K562 (cell line): Measurements from ENCODE around the gene REX1BD. TPM values are rescaled to one million over a fixed set of nuclear protein-coding genes. Genes with fewer than 3 reads are reported as not detected.

Source experiments
- ATAC-seq: fragments of 200-7000 bp; cut with Tn5 transposase; 3 replicates; pipeline ENCODE4 v1.9.1; 2020; ENCODE audit warnings: moderate library complexity
- BruUV-seq: library from RNA; stranded (reverse); fragments of 400-500 nt; replicated peaks from 2 replicates; lab custom pipeline; 2021; lab: Mats Ljungman, UMichigan
- CTCF ChIA-PET: fragments of 300-600 bp; formaldehyde crosslinking; extraction: SDS; loops from one replicate; lab custom pipeline; 2021; ENCODE audit warnings: low intra/inter-chr PET ratio; lab: Yijun Ruan, JAX
- POLR2A ChIA-PET: fragments of 300-600, 350-650 bp; sonication (Branson Sonifier 250); formaldehyde crosslinking; extraction: SDS; loops from one replicate; lab custom pipeline; 2021; ENCODE audit warnings: antibody characterized with exemption, inconsistent platforms; lab: Yijun Ruan, JAX
- DNase-seq, 4 experiments: peaks; one replicate each; pipeline versions ENCODE4 v3.0.0 to v3.0.0-alpha.2; 2011 to 2018; ENCODE audit warnings: low spot score in 3 of 4, mixed read lengths in 3 of 4; ENCODE audit errors: extremely low read depth in 1 of 4
- FAIRE-seq: peaks from 2 replicates; lab custom pipeline; 2011; peaks lifted over from hg19 to GRCh38; lab: Jason Lieb, UNC
- H2AFZ ChIP-seq: 2 replicates; pipeline ENCODE4 v1.6.0; 2011; ENCODE audit warnings: low read depth, low read length, control low read depth, inconsistent platforms
- H3K27ac ChIP-seq: fragments of 200-600 bp; 3 replicates; pipeline ENCODE4 v1.8.0; 2011; ENCODE audit warnings: low read depth, mild to moderate bottlenecking, control low read depth, inconsistent platforms, low read length, moderate library complexity, mixed read lengths; ENCODE audit errors: extremely low read depth
- H3K27me3 ChIP-seq, 2 experiments: fragments of 300-600 bp in 1 of 2; 2 replicates in 1 of 2; 3 replicates in 1 of 2; pipeline versions ENCODE4 v1.6.0 to v1.8.0; 2011; ENCODE audit warnings: inconsistent platforms in 2 of 2, low read length in 2 of 2, mild to moderate bottlenecking in 1 of 2, mixed read lengths in 1 of 2, moderate library complexity in 1 of 2; ENCODE audit not compliant: control insufficient read depth in 2 of 2, insufficient read depth in 2 of 2
- H3K36me3 ChIP-seq: fragments of 300-600 bp; 3 replicates; pipeline ENCODE4 v1.8.0; 2011; ENCODE audit warnings: mild to moderate bottlenecking, low read length, inconsistent platforms; ENCODE audit not compliant: control insufficient read depth, insufficient read depth
- H3K4me1 ChIP-seq, 2 experiments: fragments of 200-600 bp in 1 of 2; replicated peaks in 1 of 2; 2 replicates in 1 of 2; 3 replicates in 1 of 2; pipeline versions ENCODE4 v1.5.1 to v1.8.0; 2011; ENCODE audit warnings: inconsistent platforms in 2 of 2, low read length in 2 of 2, mild to moderate bottlenecking in 1 of 2, mixed read lengths in 1 of 2, moderate library complexity in 1 of 2; ENCODE audit not compliant: control insufficient read depth in 2 of 2, insufficient read depth in 2 of 2
- H3K4me2 ChIP-seq: 2 replicates; pipeline ENCODE4 v1.6.1; 2011; ENCODE audit warnings: low read length, control low read depth, inconsistent platforms, mixed read lengths; ENCODE audit not compliant: insufficient read depth
- H3K4me3 ChIP-seq: fragments of 200-600 bp; sonication (generic), shearing (Covaris generic); 2 replicates; pipeline ENCODE4 v1.5.1; 2016; ENCODE audit warnings: control low read depth, inconsistent platforms
- H3K79me2 ChIP-seq: fragments of 200-600 bp; 3 replicates; pipeline ENCODE4 v1.8.0; 2011; ENCODE audit warnings: low read length, inconsistent platforms; ENCODE audit not compliant: control insufficient read depth, insufficient read depth
- H3K9ac ChIP-seq, 2 experiments: 2 replicates each; pipeline versions ENCODE4 v1.6.0 to v1.6.1; 2011; ENCODE audit warnings: low read depth in 2 of 2, low read length in 2 of 2, control low read depth in 1 of 2, inconsistent platforms in 1 of 2, mild to moderate bottlenecking in 1 of 2, mixed read lengths in 1 of 2; ENCODE audit not compliant: insufficient read depth in 1 of 2
- H3K9me1 ChIP-seq: one replicate; pipeline ENCODE4 v1.6.0; 2011; ENCODE audit warnings: inconsistent platforms, mild to moderate bottlenecking, low read length, moderate library complexity; ENCODE audit not compliant: control insufficient read depth, insufficient read depth
- H3K9me3 ChIP-seq: replicated peaks from 2 replicates; pipeline ENCODE4 v1.5.1; 2011; ENCODE audit warnings: low read depth, low read length, inconsistent platforms; ENCODE audit not compliant: control insufficient read depth, insufficient read depth
- H4K20me1 ChIP-seq: replicated peaks from 2 replicates; pipeline ENCODE4 v1.6.1; 2011; ENCODE audit warnings: low read length, inconsistent platforms, mixed read lengths; ENCODE audit not compliant: control insufficient read depth, insufficient read depth
- ATF2 ChIP-seq: sonication (generic); formaldehyde crosslinking; IDR thresholded peaks from 2 replicates; pipeline ENCODE4 v1.8.1; 2022; ENCODE audit warnings: missing genetic modification reagents
- CC2D1A ChIP-seq: fragments of 450-650 bp; IDR thresholded peaks from 2 replicates; pipeline ENCODE4 v1.6.1; 2017; ENCODE audit warnings: mild to moderate bottlenecking
- NCOA4 ChIP-seq: fragments of 450-650 bp; IDR thresholded peaks from 2 replicates; pipeline ENCODE4 v1.6.1; 2018; ENCODE audit warnings: mild to moderate bottlenecking; ENCODE audit not compliant: partially characterized antibody
- POLR2AphosphoS5 ChIP-seq: IDR thresholded peaks from 2 replicates; pipeline ENCODE4 v1.6.1; 2011; ENCODE audit warnings: mild to moderate bottlenecking, low read depth, low read length, moderate library complexity; ENCODE audit not compliant: control insufficient read depth, insufficient read depth
- RBBP5 ChIP-seq: fragments of 200-600 bp; sonication (generic); IDR thresholded peaks from 2 replicates; pipeline ENCODE4 v1.6.1; 2012; ENCODE audit warnings: borderline replicate concordance, mild to moderate bottlenecking, low read length, control low read depth, inconsistent platforms; ENCODE audit not compliant: insufficient read depth, poor library complexity, severe bottlenecking
- SPI1 ChIP-seq: IDR thresholded peaks from 2 replicates; pipeline ENCODE4 v1.6.1; 2011; ENCODE audit warnings: low read depth, low read length, control low read depth, borderline replicate concordance
- ZEB2 ChIP-seq: fragments of 450-650 bp; IDR thresholded peaks from 2 replicates; pipeline ENCODE4 v1.6.1; 2016
- ZFP30 ChIP-seq: fragments of 250-450 bp; sonication (Bioruptor Pico); IDR thresholded peaks from 2 replicates; pipeline ENCODE4 v1.8.0; 2022; ENCODE audit warnings: moderate library complexity, mild to moderate bottlenecking, inconsistent platforms, borderline replicate concordance
- ZFPM2 ChIP-seq: fragments of 250-450 bp; sonication (Bioruptor Pico); IDR thresholded peaks from 2 replicates; pipeline ENCODE4 v1.5.1; 2022; ENCODE audit warnings: mild to moderate bottlenecking
- ZNF436 ChIP-seq: fragments of 250-450, 450-650 bp; sonication (Bioruptor Pico); formaldehyde crosslinking; IDR thresholded peaks from 2 replicates; pipeline ENCODE4 v1.7.0; 2020; ENCODE audit warnings: mild to moderate bottlenecking
- ZNF57 ChIP-seq: fragments of 450-650 bp; formaldehyde crosslinking; IDR thresholded peaks from 2 replicates; pipeline ENCODE4 v1.4.0; 2020; ENCODE audit warnings: mild to moderate bottlenecking, moderate library complexity
- ZNF780A ChIP-seq: fragments of 250-450 bp; sonication (Bioruptor Pico); IDR thresholded peaks from 2 replicates; pipeline ENCODE4 v1.5.0; 2021; ENCODE audit warnings: mild to moderate bottlenecking
- WGBS: fragments of 100-300 bp; shearing (Covaris generic); methylation state at CpG from one replicate; pipeline ENCODE4 v1.1.6; 2016; ENCODE audit warnings: low coverage, mixed read lengths; ENCODE audit not compliant: insufficient coverage; ENCODE audit errors: missing lambda C conversion rate; 5-methylcytosine and 5-hydroxymethylcytosine counted together
- in situ Hi-C: fragments of 300-500 bp; cut with MboI; formaldehyde crosslinking; loops from 4 replicates; pipeline ENCODE4 v1.15.0; 2018; ENCODE audit warnings: inconsistent platforms, mixed read lengths
- intact Hi-C: fragments of 100-400 bp; cut with micrococcal nuclease; formaldehyde crosslinking; loops from 2 replicates; pipeline ENCODE4 v1.14.2; 2022
- polyA plus RNA-seq, 8 experiments: library from polyadenylated mRNA; depleted of rRNA in 4 of 8; stranded (reverse) in 5 of 8; unstranded in 3 of 8; fragments of >200 nt; fragmentation: Nextera tagmentation in 2 of 8; fragmentation: Illumina TruSeq in 1 of 8; extraction: Ambion mirVana in 2 of 8; extraction: Trizol in 1 of 8; gene quantifications; 2 replicates each; pipeline versions ENCODE4 v1.2.1 to v1.2.3, GENCODE V29; 2011 to 2014; ENCODE audit warnings: inconsistent platforms in 1 of 8, missing spikeins in 1 of 8
- total RNA-seq, 7 experiments: library from RNA; depleted of rRNA in 6 of 7; stranded (reverse); fragments of >200 nt in 6 of 7; fragmentation: Illumina TruSeq in 2 of 7; extraction: Trizol in 2 of 7; gene quantifications; 2 replicates each; pipeline versions ENCODE4 v1.2.1 to v1.2.3, GENCODE V29; 2011 to 2021; ENCODE audit warnings: low replicate concordance in 1 of 7
- TF ChIP-seq, protein P1 (sequence below): fragments of 450-650 bp; IDR thresholded peaks from 2 replicates; pipeline ENCODE4 v1.6.1; 2017; ENCODE audit warnings: antibody characterized with exemption, mild to moderate bottlenecking
- TF ChIP-seq, protein P2 (sequence below): fragments of 250-450 bp; sonication (Bioruptor Pico); IDR thresholded peaks from 2 replicates; pipeline ENCODE4 v1.4.0; 2020; ENCODE audit warnings: mild to moderate bottlenecking, moderate library complexity

The REX1BD gene
- total and polyA plus RNA-seq, 9 of the 15 experiments (the other 6 are each of a cell fraction or from before 2014, with no cell fraction given): 1.9 to 136 (median 13.8) TPM

DNA sequence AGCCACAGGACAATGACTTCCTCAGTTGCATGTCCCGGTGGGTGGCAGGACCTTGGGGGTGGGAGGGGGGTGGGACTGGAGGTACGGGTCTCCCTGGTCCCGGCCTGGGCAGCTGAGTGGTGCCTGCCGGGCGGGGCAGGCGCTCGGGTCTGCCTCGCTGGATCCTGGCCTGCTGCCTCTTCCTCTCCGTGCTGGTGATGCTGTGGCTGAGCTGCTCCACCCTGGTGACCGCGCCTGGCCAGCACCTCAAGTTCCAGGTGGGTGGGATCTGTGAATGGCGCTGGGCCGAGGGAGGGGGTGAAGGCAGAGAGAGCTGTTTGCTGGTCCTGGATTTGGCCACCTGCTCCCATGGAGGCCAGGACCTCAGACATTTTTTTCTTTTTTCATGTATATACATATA is 29.6 kb downstream of the REX1BD start:
- H3K9ac ChIP-seq: no peak overlapping the region
- no peak overlapping the region for H2AFZ ChIP-seq
- peaks cover 0 to 13% of the 10 kb centered on the region in 2 experiments; a peak in 3 of 5 replicates for H3K4me1 ChIP-seq
- H3K4me3 ChIP-seq: no peak overlapping the region
- H3K79me2 ChIP-seq: no peaks in the 10 kb centered on the region
- FAIRE-seq (no peak), ATAC-seq (no peak), DNase-seq (no peak)
- no TSS peak for BruUV-seq
- H3K36me3 ChIP-seq: no peaks in the 10 kb centered on the region
- H3K27ac ChIP-seq: no peak overlapping the region
- in situ Hi-C loops: no loop called here
- H4K20me1 ChIP-seq: no peaks in the 10 kb centered on the region; the same call in none of the 2 replicates
- H3K9me3 ChIP-seq: no peaks in the 10 kb centered on the region
- peaks cover 8 to 39% of the 10 kb centered on the region in 2 experiments; a peak in 4 of 5 replicates for H3K27me3 ChIP-seq
- intact Hi-C loops: no loop called here
- ChIA-PET POLR2A (no interaction called here), CTCF (no interaction called here)
- H3K4me2 ChIP-seq: no peak overlapping the region
- 9% methylated on average over 11 of the region's 13 CpGs for WGBS
- H3K9me1 ChIP-seq: no peaks in the 10 kb centered on the region
- TF ChIP-seq NCOA4: no peak
- no peak for TF ChIP-seq CC2D1A
- TF ChIP-seq SPI1: no peak
- TF ChIP-seq ATF2 (CRISPR knock-in tag): no peak
- TF ChIP-seq ZEB2: no peak
- TF ChIP-seq, protein P1, sequence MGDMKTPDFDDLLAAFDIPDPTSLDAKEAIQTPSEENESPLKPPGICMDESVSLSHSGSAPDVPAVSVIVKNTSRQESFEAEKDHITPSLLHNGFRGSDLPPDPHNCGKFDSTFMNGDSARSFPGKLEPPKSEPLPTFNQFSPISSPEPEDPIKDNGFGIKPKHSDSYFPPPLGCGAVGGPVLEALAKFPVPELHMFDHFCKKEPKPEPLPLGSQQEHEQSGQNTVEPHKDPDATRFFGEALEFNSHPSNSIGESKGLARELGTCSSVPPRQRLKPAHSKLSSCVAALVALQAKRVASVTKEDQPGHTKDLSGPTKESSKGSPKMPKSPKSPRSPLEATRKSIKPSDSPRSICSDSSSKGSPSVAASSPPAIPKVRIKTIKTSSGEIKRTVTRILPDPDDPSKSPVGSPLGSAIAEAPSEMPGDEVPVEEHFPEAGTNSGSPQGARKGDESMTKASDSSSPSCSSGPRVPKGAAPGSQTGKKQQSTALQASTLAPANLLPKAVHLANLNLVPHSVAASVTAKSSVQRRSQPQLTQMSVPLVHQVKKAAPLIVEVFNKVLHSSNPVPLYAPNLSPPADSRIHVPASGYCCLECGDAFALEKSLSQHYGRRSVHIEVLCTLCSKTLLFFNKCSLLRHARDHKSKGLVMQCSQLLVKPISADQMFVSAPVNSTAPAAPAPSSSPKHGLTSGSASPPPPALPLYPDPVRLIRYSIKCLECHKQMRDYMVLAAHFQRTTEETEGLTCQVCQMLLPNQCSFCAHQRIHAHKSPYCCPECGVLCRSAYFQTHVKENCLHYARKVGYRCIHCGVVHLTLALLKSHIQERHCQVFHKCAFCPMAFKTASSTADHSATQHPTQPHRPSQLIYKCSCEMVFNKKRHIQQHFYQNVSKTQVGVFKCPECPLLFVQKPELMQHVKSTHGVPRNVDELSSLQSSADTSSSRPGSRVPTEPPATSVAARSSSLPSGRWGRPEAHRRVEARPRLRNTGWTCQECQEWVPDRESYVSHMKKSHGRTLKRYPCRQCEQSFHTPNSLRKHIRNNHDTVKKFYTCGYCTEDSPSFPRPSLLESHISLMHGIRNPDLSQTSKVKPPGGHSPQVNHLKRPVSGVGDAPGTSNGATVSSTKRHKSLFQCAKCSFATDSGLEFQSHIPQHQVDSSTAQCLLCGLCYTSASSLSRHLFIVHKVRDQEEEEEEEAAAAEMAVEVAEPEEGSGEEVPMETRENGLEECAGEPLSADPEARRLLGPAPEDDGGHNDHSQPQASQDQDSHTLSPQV: no peak
- TF ChIP-seq POLR2AphosphoS5: no peak
- TF ChIP-seq, protein P2, sequence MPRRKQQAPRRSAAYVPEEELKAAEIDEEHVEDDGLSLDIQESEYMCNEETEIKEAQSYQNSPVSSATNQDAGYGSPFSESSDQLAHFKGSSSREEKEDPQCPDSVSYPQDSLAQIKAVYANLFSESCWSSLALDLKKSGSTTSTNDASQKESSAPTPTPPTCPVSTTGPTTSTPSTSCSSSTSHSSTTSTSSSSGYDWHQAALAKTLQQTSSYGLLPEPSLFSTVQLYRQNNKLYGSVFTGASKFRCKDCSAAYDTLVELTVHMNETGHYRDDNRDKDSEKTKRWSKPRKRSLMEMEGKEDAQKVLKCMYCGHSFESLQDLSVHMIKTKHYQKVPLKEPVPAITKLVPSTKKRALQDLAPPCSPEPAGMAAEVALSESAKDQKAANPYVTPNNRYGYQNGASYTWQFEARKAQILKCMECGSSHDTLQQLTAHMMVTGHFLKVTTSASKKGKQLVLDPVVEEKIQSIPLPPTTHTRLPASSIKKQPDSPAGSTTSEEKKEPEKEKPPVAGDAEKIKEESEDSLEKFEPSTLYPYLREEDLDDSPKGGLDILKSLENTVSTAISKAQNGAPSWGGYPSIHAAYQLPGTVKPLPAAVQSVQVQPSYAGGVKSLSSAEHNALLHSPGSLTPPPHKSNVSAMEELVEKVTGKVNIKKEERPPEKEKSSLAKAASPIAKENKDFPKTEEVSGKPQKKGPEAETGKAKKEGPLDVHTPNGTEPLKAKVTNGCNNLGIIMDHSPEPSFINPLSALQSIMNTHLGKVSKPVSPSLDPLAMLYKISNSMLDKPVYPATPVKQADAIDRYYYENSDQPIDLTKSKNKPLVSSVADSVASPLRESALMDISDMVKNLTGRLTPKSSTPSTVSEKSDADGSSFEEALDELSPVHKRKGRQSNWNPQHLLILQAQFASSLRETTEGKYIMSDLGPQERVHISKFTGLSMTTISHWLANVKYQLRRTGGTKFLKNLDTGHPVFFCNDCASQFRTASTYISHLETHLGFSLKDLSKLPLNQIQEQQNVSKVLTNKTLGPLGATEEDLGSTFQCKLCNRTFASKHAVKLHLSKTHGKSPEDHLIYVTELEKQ: no peak
- no peak for TF ChIP-seq ZNF780A (CRISPR knock-in tag)
- no peak for TF ChIP-seq ZFP30 (CRISPR knock-in tag)
- no peak for TF ChIP-seq ZNF57 (CRISPR knock-in tag)
- TF ChIP-seq RBBP5: no peak
- TF ChIP-seq ZFPM2: no peak
- TF ChIP-seq ZNF436 (CRISPR knock-in tag): no peak
